ENCODE measurements around the gene FAM43A.

- TF ChIP-seq CTCF (IDR thresholded peaks at IDR 0.05) = no peak
- no peak for TF ChIP-seq POLR2A (IDR thresholded peaks at IDR 0.05)
These were observed 32.4 kb downstream of the FAM43A start for GRCh38 chr3:194718079-194718478.

Measured in esophagus squamous epithelium (tissue), 4 donors.